Measurements from ENCODE around the gene SCEL. TPM values are rescaled to one million over a fixed set of nuclear protein-coding genes. Genes with fewer than 3 reads are reported as not detected.

SCEL gene
- total RNA-seq, 4 donors from 2014 or later = 0.13 to 1.7 (median 0.29) TPM; not detected in 1

DNA sequence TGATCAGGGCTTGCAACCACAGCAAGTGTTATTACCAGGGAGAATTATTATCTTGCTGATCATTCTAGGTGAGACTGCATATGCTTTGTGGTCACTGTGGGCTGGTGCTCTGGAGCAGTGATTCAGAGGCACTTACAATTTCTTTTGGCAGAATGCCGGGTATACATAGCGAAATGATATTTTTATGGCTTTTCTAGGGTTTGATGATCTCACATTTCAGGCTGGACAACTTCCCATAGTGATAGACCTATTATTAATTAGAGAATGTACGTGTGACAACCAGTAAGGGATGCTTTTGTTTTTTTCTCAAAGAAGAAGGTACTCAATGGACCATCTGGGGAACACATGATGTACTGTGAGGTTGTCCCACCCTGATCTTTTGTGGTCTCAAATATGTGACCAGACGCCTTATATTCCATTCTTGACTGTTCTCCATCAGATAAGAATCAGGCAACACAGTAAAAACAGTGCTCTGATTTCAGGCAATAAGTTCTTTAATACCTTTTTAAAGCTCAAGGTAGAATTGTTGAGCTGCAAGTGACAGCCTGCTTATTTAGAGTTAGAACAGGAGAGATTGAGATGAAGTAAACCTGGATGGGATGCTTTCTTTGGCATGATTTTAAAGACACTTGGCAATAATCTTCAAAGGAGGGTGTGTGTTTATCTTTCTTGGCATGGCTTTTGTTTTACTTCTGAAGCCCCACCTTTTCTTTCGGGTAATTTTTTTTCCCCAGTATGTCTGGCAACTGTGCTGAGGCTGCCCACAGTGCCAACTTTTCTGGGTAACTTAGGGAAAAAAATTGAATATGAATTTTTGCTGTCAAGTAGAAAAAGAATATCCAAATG, 27.4 kb upstream of the SCEL start:
- H3K27me3 ChIP-seq = no peaks in the 10 kb centered on the region
- TF ChIP-seq, protein P1, sequence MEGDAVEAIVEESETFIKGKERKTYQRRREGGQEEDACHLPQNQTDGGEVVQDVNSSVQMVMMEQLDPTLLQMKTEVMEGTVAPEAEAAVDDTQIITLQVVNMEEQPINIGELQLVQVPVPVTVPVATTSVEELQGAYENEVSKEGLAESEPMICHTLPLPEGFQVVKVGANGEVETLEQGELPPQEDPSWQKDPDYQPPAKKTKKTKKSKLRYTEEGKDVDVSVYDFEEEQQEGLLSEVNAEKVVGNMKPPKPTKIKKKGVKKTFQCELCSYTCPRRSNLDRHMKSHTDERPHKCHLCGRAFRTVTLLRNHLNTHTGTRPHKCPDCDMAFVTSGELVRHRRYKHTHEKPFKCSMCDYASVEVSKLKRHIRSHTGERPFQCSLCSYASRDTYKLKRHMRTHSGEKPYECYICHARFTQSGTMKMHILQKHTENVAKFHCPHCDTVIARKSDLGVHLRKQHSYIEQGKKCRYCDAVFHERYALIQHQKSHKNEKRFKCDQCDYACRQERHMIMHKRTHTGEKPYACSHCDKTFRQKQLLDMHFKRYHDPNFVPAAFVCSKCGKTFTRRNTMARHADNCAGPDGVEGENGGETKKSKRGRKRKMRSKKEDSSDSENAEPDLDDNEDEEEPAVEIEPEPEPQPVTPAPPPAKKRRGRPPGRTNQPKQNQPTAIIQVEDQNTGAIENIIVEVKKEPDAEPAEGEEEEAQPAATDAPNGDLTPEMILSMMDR (IDR thresholded peaks at IDR 0.05) = no peak
- no peak for TF ChIP-seq POLR2A (IDR thresholded peaks at IDR 0.05; ENCODE audit: low read depth)
- TF ChIP-seq POLR2AphosphoS5 (IDR thresholded peaks at IDR 0.05) = no peak
- TF ChIP-seq EP300 (IDR thresholded peaks at IDR 0.05) = no peak
- peaks cover 0 to 21% (median 19%) of the 10 kb centered on the region in 4 donors for H3K4me1 ChIP-seq
- H3K27ac ChIP-seq (replicated peaks in 1 of 4) = no peak overlapping the region
- no peaks in the 10 kb centered on the region for H3K9me3 ChIP-seq
- peak; percentile 8 for DNase-seq (ENCODE audit: extremely low spot score)
- intact Hi-C loops (cut with DNase I) = no loop called here
- WGBS = 26% methylated on average over 5 of the region's 5 CpGs
- H3K4me3 ChIP-seq = no peak overlapping the region
- no peaks in the 10 kb centered on the region for H3K36me3 ChIP-seq

DNA sequence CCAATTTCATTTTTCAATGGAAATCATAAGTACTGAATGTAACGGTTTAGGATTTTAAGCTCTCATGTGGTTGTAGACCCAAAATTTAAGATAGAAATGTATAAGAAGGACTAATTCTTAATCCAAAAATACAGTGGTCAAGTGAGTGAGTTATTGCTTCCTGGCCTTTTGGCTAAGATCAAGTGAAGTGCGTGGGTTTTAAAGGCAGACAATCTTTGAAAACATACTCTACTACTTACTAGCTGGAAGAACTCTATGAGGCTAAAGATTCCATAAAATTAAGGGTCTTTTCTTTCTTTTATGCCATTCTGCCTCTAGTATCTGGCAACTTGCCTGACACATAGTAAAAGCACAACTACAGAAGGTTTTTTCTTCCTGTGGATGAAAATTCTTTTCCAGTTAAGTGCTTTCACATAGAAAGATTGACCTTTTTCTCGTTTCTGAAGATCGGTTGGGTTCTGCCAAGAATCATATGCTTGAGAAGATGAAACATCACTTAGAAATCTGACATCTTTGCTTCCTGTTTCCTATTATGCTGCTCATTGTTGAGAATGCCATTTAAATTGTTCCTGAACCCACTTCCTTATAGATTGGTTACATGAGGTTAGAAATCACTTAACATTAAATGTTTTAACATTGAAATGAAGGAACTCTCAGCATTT, 26.4 kb upstream of the SCEL start:
- Histone ChIP-seq H3K27me3 (no peaks in the 10 kb centered on the region), H3K4me1 (peaks cover 0 to 21% (median 19%) of the 10 kb centered on the region in 4 donors), H3K36me3 (no peaks in the 10 kb centered on the region), H3K9me3 (no peaks in the 10 kb centered on the region), H3K27ac (replicated peaks in 1 of 4) (no peak overlapping the region), H3K4me3 (no peak overlapping the region)
- intact Hi-C loops (cut with DNase I) = no loop called here
- TF ChIP-seq EP300 (IDR thresholded peaks at IDR 0.05) (no peak), POLR2A (IDR thresholded peaks at IDR 0.05; ENCODE audit: low read depth) (no peak), POLR2AphosphoS5 (IDR thresholded peaks at IDR 0.05) (no peak)
- TF ChIP-seq, protein P1 (IDR thresholded peaks at IDR 0.05) = no peak
- WGBS = 18% methylated on average over 4 of the region's 4 CpGs
- DNase-seq (ENCODE audit: extremely low spot score) = no peak

DNA sequence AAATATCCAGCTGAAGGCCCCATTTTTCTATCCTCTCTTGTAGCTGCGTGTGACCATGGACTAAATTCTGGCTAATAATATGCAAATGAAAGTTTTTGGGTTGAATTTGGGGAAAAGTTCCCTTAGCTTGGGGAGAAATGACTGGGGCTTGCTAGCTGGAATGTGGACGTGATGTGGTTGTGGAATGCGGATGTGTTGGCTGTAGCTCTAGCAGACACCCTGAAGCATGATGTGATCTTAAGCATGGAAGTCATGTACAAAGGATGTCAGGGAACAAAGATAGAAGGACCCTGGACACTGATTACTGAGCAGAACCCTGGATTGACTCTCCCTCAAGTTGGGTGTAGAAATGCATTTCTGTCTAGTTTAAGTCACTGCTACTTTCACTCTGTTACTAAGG, 25.4 kb upstream of the SCEL start:
- Histone ChIP-seq H3K9me3 (no peaks in the 10 kb centered on the region), H3K27me3 (no peaks in the 10 kb centered on the region), H3K4me3 (no peak overlapping the region), H3K4me1 (peaks cover 0 to 21% (median 19%) of the 10 kb centered on the region in 4 donors), H3K27ac (replicated peaks in 1 of 4) (no peak overlapping the region), H3K36me3 (no peaks in the 10 kb centered on the region)
- intact Hi-C loops (cut with DNase I) = no loop called here
- DNase-seq (ENCODE audit: extremely low spot score) = no peak
- whole genome bisulfite sequencing = 95% methylated on average over 3 of the region's 3 CpGs
- TF ChIP-seq, protein P1 (IDR thresholded peaks at IDR 0.05) = no peak
- TF ChIP-seq POLR2AphosphoS5 (IDR thresholded peaks at IDR 0.05) = no peak
- TF ChIP-seq POLR2A (IDR thresholded peaks at IDR 0.05; ENCODE audit: low read depth) = no peak
- no peak for TF ChIP-seq EP300 (IDR thresholded peaks at IDR 0.05)

DNA sequence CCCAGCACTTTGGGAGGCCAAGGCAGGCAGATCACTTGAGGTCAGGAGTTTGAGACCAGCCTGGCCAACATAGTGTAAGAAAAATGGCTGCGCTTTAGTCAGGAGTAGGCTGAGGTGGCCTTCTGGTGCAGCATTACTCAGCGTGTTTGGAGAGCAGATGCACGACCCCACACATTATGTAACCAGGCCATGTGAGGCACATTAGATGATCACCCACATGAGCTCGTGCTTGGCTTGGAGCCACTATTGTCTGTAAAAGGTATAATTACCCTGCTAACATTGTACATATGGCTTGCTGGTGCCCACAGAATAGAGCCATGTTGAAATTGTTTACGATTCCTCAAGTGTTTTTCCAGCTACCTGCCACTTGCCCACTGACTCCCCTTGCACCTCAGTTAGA, 24.0 kb upstream of the SCEL start:
- intact Hi-C loops (cut with DNase I) = no loop called here
- Histone ChIP-seq H3K27me3 (no peaks in the 10 kb centered on the region), H3K4me1 (peaks cover 0 to 21% (median 19%) of the 10 kb centered on the region in 4 donors), H3K9me3 (no peaks in the 10 kb centered on the region), H3K27ac (replicated peaks in 1 of 4) (no peak overlapping the region), H3K36me3 (no peaks in the 10 kb centered on the region), H3K4me3 (no peak overlapping the region)
- 69% methylated on average over 5 of the region's 5 CpGs for whole genome bisulfite sequencing
- TF ChIP-seq EP300 (IDR thresholded peaks at IDR 0.05) (no peak), POLR2AphosphoS5 (IDR thresholded peaks at IDR 0.05) (no peak), POLR2A (IDR thresholded peaks at IDR 0.05; ENCODE audit: low read depth) (no peak)
- TF ChIP-seq, protein P1 (IDR thresholded peaks at IDR 0.05) = no peak
- no peak for DNase-seq (ENCODE audit: extremely low spot score)

Measured in esophagus muscularis mucosa (tissue), 4 donors.